Right lobe of liver (tissue), 6 donors: ENCODE measurements around the gene PI16. TPM values are rescaled to one million over a fixed set of nuclear protein-coding genes. Genes with fewer than 3 reads are reported as not detected.
A peak's percentile ranks its signal among the peaks of the same experiment; 100 is the strongest.
"Not testable (repeated sequence)": the region's sequence is repeated elsewhere in the genome, so short reads cannot be mapped to it uniquely, and the experiment has no call there.

ENCODE experiments used
- ATAC-seq, 4 donors: fragments of 200-7000 bp; cut with Tn5 transposase; one replicate each; pipeline ENCODE4 v1.9.1; 2020; ENCODE audit warnings: mild to moderate bottlenecking in 4 of 4, moderate library complexity in 4 of 4
- DNase-seq, 3 donors: peaks; one replicate each; pipeline ENCODE4 v3.0.0-alpha.2; 2020
- H3K27ac ChIP-seq, 3 donors: fragments of 200-600 bp; one replicate each; pipeline ENCODE4 v1.8.0; 2022
- H3K27me3 ChIP-seq, 2 donors: fragments of 200-600 bp; one replicate each; pipeline ENCODE4 v1.8.0; 2022
- H3K36me3 ChIP-seq, 4 donors: fragments of 200-600 bp; sonication (generic) in 1 of 4; one replicate each; pipeline versions ENCODE4 v1.5.1 to v1.8.0; 2017 to 2022; ENCODE audit warnings: control low read depth in 1 of 4
- H3K4me1 ChIP-seq, 4 donors: fragments of 200-600 bp; sonication (generic) in 1 of 4; one replicate each; pipeline versions ENCODE4 v1.5.1 to v1.8.0; 2017 to 2022; ENCODE audit warnings: control low read depth in 1 of 4
- H3K4me3 ChIP-seq, 3 donors: fragments of 200-600 bp; one replicate each; pipeline ENCODE4 v1.8.0; 2022
- H3K9me3 ChIP-seq, 4 donors: fragments of 200-600 bp; sonication (generic) in 1 of 4; one replicate each; pipeline versions ENCODE4 v1.5.1 to v1.8.0; 2017 to 2022; ENCODE audit warnings: control low read depth in 1 of 4
- POLR2A ChIP-seq: fragments of 450-650 bp; IDR thresholded peaks from one replicate; pipeline ENCODE4 v1.6.1; 2017; ENCODE audit warnings: antibody characterized with exemption, mild to moderate bottlenecking
- WGBS: methylation state at CpG from one replicate; pipeline ENCODE4 v1.1.6; 2018; ENCODE audit warnings: low coverage, low lambda C conversion rate; ENCODE audit not compliant: insufficient coverage; ENCODE audit errors: missing lambda C conversion rate; 5-methylcytosine and 5-hydroxymethylcytosine counted together
- intact Hi-C, 2 donors: fragments of 100-400 bp; cut with DNase I; formaldehyde crosslinking; loops; one replicate each; pipeline versions ENCODE4 v1.11.2 to v1.14.1; 2022
- total RNA-seq, 6 experiments: library from RNA; depleted of rRNA in 2 of 6; stranded (reverse); fragments of >200 nt in 2 of 6; fragmentation: NEBNext Ultra II Directional in 3 of 6; extraction: Animal tissue kit (Norgen Biotek cat#: 25700) in 3 of 6; gene quantifications; one replicate each; pipeline versions ENCODE4 v1.1.0 to v1.2.4, GENCODE V29; 2016 to 2023
- TF ChIP-seq, protein P1 (sequence below), 4 donors: fragments of 200-600 bp in 3 of 4; fragments of 450-650 bp in 1 of 4; IDR thresholded peaks; one replicate each; pipeline versions ENCODE4 v1.5.1 to v1.8.0; 2016 to 2022; ENCODE audit warnings: antibody characterized with exemption in 4 of 4, mild to moderate bottlenecking in 2 of 4
- donor health status: DM: no; HTN: yes; CAD: no.
- donor health status: DM: no; HTN: no; CAD: no.
- donor health status: DM: no; HTN: no; CAD: no.
- donor health status: DM: no; HTN: yes; CAD: no.
- donor health status: DM: no; HTN: yes; CAD: no.

The PI16 gene
- total RNA-seq, 6 experiments from 2014 or later: 0.11 to 0.42 TPM; not detected in 4

- Histone ChIP-seq H3K27me3 (no peaks in the 10 kb centered on the region), H3K9me3 (no peaks in the 10 kb centered on the region), H3K4me1 (peaks cover 0 to 16% (median 5%) of the 10 kb centered on the region in 4 donors), H3K4me3 (peak overlapping the region; percentile 98 to 100 (median 100)), H3K27ac (peak overlapping the region; percentile 98 to 100 (median 99)), H3K36me3 (no peaks in the 10 kb centered on the region)
- no peak for ATAC-seq
- 1% methylated on average over 8 of the region's 8 CpGs for WGBS
- no peak for DNase-seq
- intact Hi-C loops: no loop called here
- TF ChIP-seq POLR2A: no peak
- TF ChIP-seq, protein P1, sequence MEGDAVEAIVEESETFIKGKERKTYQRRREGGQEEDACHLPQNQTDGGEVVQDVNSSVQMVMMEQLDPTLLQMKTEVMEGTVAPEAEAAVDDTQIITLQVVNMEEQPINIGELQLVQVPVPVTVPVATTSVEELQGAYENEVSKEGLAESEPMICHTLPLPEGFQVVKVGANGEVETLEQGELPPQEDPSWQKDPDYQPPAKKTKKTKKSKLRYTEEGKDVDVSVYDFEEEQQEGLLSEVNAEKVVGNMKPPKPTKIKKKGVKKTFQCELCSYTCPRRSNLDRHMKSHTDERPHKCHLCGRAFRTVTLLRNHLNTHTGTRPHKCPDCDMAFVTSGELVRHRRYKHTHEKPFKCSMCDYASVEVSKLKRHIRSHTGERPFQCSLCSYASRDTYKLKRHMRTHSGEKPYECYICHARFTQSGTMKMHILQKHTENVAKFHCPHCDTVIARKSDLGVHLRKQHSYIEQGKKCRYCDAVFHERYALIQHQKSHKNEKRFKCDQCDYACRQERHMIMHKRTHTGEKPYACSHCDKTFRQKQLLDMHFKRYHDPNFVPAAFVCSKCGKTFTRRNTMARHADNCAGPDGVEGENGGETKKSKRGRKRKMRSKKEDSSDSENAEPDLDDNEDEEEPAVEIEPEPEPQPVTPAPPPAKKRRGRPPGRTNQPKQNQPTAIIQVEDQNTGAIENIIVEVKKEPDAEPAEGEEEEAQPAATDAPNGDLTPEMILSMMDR (IDR thresholded peaks at IDR 0.05): no peak
These were observed 32.1 kb downstream of the PI16 start for GRCh38 chr6:36986704-36987047.

DNA sequence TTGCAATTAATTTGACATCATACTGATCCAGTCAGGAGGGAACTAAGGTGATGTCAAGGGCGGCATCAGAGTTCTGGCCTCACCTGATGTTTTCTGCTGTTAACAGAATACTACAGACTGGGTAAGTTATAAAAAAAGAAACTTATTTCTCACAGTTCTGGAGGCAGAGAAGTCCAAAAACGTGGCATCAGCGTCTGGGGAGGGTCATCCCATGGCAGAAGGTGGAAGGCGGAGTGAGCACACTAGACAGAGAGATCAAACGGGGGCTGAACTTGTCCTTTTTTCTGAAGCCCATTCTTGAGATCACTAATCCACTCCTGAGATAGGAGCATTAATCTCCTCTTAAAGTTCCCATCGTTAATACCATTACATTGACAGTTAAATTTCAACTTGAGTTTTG is 34.7 kb downstream of the PI16 start:
- Histone ChIP-seq H3K4me3 (no peak overlapping the region), H3K27me3 (no peaks in the 10 kb centered on the region), H3K36me3 (no peaks in the 10 kb centered on the region), H3K4me1 (peaks cover 0 to 5% (median 4%) of the 10 kb centered on the region in 4 donors), H3K9me3 (no peaks in the 10 kb centered on the region), H3K27ac (no peak overlapping the region)
- no peak for ATAC-seq
- 66% methylated on average over 6 of the region's 6 CpGs for WGBS
- no peak for TF ChIP-seq POLR2A
- TF ChIP-seq, protein P1 (IDR thresholded peaks at IDR 0.05): no peak
- no peak for DNase-seq
- intact Hi-C loops: no loop called here

DNA sequence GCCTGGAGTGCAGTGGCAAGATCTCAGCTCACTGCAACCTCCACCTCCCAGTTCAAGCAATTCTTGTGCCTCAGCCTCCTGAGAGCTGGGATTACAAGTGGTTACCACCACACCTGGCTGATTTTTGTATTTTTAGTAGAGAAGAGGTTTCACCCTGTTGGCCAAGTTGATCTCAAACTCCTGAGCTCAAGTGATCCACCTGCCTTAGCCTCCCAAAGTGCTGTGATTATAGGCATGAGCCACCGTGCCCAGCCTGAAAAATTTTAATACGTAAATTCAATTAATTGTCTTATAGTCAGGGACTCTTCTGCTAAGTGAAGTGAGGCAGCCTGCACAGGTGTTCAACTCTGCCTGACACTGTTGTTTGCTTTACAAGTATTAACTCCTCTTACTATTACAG is 35.9 kb downstream of the PI16 start:
- H3K36me3 ChIP-seq, intact Hi-C loops, ATAC-seq, H3K27me3 ChIP-seq, H3K9me3 ChIP-seq, H3K27ac ChIP-seq, H3K4me3 ChIP-seq, DNase-seq, H3K4me1 ChIP-seq: not testable (repeated sequence)
- WGBS: 86% methylated on average over 2 of the region's 2 CpGs

DNA sequence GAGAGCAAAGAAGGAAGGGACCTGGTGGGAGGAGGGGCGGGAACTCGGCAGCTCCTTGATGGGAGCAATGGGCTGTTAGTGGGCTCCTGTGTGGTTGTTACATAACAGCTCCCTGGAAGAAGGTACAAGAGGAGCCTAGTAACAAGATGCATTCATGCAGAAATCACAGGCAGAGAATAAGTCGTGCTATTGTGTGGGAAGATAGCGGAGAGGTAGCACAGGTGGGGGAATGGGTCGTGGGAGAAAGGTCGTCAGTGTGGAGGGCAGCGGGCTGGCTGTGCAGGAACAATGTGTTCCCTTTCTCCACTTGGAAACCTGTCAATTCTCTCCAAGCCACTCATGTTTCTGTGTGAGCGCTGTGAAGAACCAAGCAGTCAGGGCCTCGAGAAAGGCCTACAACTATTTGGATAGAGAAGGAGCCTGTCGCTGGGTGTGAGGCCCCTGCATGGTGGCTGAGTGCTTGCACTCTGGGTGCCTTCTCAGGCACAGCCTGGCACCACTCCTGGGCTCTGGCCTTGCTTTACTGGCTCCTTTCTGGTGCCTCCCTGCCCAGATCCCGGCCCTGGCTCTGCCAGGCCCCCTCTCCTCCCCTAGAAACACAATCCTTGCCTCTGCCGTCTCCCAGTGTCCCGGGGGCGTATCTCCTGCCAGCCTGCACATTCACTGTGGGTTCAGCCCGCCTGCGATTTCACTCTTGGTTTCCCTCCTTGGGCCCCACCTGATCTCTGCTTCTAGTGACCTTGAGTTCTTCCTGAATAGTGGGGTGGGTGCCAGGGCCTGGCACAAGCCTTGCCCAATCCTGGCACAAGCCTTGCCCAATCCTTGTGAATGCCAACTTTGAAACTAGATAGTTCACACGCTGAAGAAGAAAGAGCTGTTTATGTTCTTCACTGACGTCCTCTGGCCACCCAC is 43.5 kb downstream of the PI16 start:
- 35% methylated on average over 6 of the region's 18 CpGs for WGBS
- H3K36me3 ChIP-seq: no peaks in the 10 kb centered on the region
- TF ChIP-seq, protein P1 (IDR thresholded peaks at IDR 0.05): no peak
- intact Hi-C loops: no loop called here
- ATAC-seq: peak; percentile 20 to 86 (median 79)
- H3K9me3 ChIP-seq: no peaks in the 10 kb centered on the region
- H3K4me1 ChIP-seq: peaks cover 0 to 14% (median 6%) of the 10 kb centered on the region in 4 donors
- no peaks in the 10 kb centered on the region for H3K27me3 ChIP-seq
- no peak for DNase-seq
- peak overlapping the region in 1 of 3 donors; percentile 44 for H3K27ac ChIP-seq
- H3K4me3 ChIP-seq: no peak overlapping the region

- H3K4me1 ChIP-seq: peaks cover 0 to 14% (median 6%) of the 10 kb centered on the region in 4 donors
- H3K9me3 ChIP-seq: no peaks in the 10 kb centered on the region
- no peak for ATAC-seq
- intact Hi-C loops: no loop called here
- peak overlapping the region in 1 of 3 donors; percentile 44 for H3K27ac ChIP-seq
- no peak overlapping the region for H3K4me3 ChIP-seq
- no peaks in the 10 kb centered on the region for H3K27me3 ChIP-seq
- no peaks in the 10 kb centered on the region for H3K36me3 ChIP-seq
- WGBS: 66% methylated on average over 4 of the region's 8 CpGs
- no peak for DNase-seq
- no peak for TF ChIP-seq POLR2A
- TF ChIP-seq, protein P1 (IDR thresholded peaks at IDR 0.05): no peak
These were observed 44.1 kb downstream of the PI16 start for GRCh38 chr6:36998723-36999038.
